Measurements from ENCODE around the gene PFN1. TPM values are rescaled to one million over a fixed set of nuclear protein-coding genes. Genes with fewer than 3 reads are reported as not detected.

PFN1 gene
- total RNA-seq, 2 donors from 2014 or later, result 1,346 to 1,950 TPM

GRCh38 chr17:4972322-4972721, 24.0 kb upstream of the PFN1 start:
- H3K27ac Mint-ChIP-seq, result no peak overlapping the region
- H3K36me3 Mint-ChIP-seq (ENCODE audit: low read depth), result peaks cover 9% of the 10 kb centered on the region
- no peaks in the 10 kb centered on the region for H3K9me3 Mint-ChIP-seq
- no peak overlapping the region for H3K4me3 Mint-ChIP-seq
- H3K27me3 Mint-ChIP-seq, result no peaks in the 10 kb centered on the region
- no peak for ATAC-seq (replicated peaks)
- peaks cover 28% of the 10 kb centered on the region for H3K4me1 Mint-ChIP-seq

- no peaks in the 10 kb centered on the region for H3K27me3 Mint-ChIP-seq
- peaks cover 28% of the 10 kb centered on the region for H3K4me1 Mint-ChIP-seq
- H3K9me3 Mint-ChIP-seq, result no peaks in the 10 kb centered on the region
- H3K36me3 Mint-ChIP-seq (ENCODE audit: low read depth), result peaks cover 4% of the 10 kb centered on the region
- H3K4me3 Mint-ChIP-seq, result no peak overlapping the region
- ATAC-seq (replicated peaks), result no peak
- no peak overlapping the region for H3K27ac Mint-ChIP-seq
Observed at GRCh38 chr17:4971826-4972225, 23.5 kb upstream of the PFN1 start.

GRCh38 chr17:4970273-4970672, 21.9 kb upstream of the PFN1 start:
- no peak for ATAC-seq (replicated peaks)
- no peaks in the 10 kb centered on the region for H3K36me3 Mint-ChIP-seq (ENCODE audit: low read depth)
- H3K27ac Mint-ChIP-seq, result no peak overlapping the region
- H3K4me3 Mint-ChIP-seq, result no peak overlapping the region
- H3K27me3 Mint-ChIP-seq, result no peaks in the 10 kb centered on the region
- peaks cover 4% of the 10 kb centered on the region for H3K9me3 Mint-ChIP-seq
- peaks cover 34% of the 10 kb centered on the region for H3K4me1 Mint-ChIP-seq

GRCh38 chr17:4969551-4970173, 21.3 kb upstream of the PFN1 start:
- Mint-ChIP-seq H3K36me3 (ENCODE audit: low read depth) (no peaks in the 10 kb centered on the region), H3K4me3 (no peak overlapping the region), H3K9me3 (peaks cover 4% of the 10 kb centered on the region), H3K4me1 (peaks cover 33% of the 10 kb centered on the region), H3K27me3 (no peaks in the 10 kb centered on the region), H3K27ac (no peak overlapping the region)
- ATAC-seq (replicated peaks), result peak; percentile 42

GRCh38 chr17:4969047-4969550, 20.8 kb upstream of the PFN1 start:
- peak; percentile 56 for ATAC-seq (replicated peaks)
- Mint-ChIP-seq H3K27me3 (no peaks in the 10 kb centered on the region), H3K9me3 (peaks cover 4% of the 10 kb centered on the region), H3K4me1 (peaks cover 33% of the 10 kb centered on the region), H3K36me3 (ENCODE audit: low read depth) (peaks cover 2% of the 10 kb centered on the region), H3K4me3 (no peak overlapping the region), H3K27ac (no peak overlapping the region)

- H3K4me1 Mint-ChIP-seq, result peaks cover 33% of the 10 kb centered on the region
- no peak overlapping the region for H3K4me3 Mint-ChIP-seq
- no peaks in the 10 kb centered on the region for H3K27me3 Mint-ChIP-seq
- no peak overlapping the region for H3K27ac Mint-ChIP-seq
- H3K36me3 Mint-ChIP-seq (ENCODE audit: low read depth), result peaks cover 6% of the 10 kb centered on the region
- ATAC-seq (replicated peaks), result no peak
- peaks cover 4% of the 10 kb centered on the region for H3K9me3 Mint-ChIP-seq
Observed at GRCh38 chr17:4968486-4969046, 20.2 kb upstream of the PFN1 start.

GRCh38 chr17:4967539-4968485, 19.5 kb upstream of the PFN1 start, which contains the start of gene SPAG7:
SPAG7 (minus strand) TSS chr17:4967817; CDS start chr17:4967804, 13 bp downstream.
- H3K27ac Mint-ChIP-seq, result no peak within 1 kb of the TSS
- no peaks in the 10 kb centered on the region for H3K27me3 Mint-ChIP-seq
- H3K9me3 Mint-ChIP-seq, result peaks cover 4% of the 10 kb centered on the region
- peaks cover 6% of the 10 kb centered on the region for H3K36me3 Mint-ChIP-seq (ENCODE audit: low read depth)
- ATAC-seq (replicated peaks), result peak; percentile 52
- H3K4me3 Mint-ChIP-seq, result no peak within 1 kb of the TSS
- H3K4me1 Mint-ChIP-seq, result peaks cover 33% of the 10 kb centered on the region

- Mint-ChIP-seq H3K4me3 (no peak overlapping the region), H3K36me3 (ENCODE audit: low read depth) (peaks cover 6% of the 10 kb centered on the region), H3K27ac (no peak overlapping the region), H3K9me3 (peaks cover 4% of the 10 kb centered on the region), H3K27me3 (no peaks in the 10 kb centered on the region), H3K4me1 (peaks cover 33% of the 10 kb centered on the region)
- peak; percentile 80 for ATAC-seq (replicated peaks)
Observed at GRCh38 chr17:4966844-4967538, 18.7 kb upstream of the PFN1 start.

- Mint-ChIP-seq H3K27me3 (no peaks in the 10 kb centered on the region), H3K9me3 (peaks cover 4% of the 10 kb centered on the region), H3K27ac (peak overlapping the region; percentile 28), H3K4me3 (peak overlapping the region; percentile 18), H3K36me3 (ENCODE audit: low read depth) (peaks cover 13% of the 10 kb centered on the region), H3K4me1 (peaks cover 29% of the 10 kb centered on the region)
- no peak for ATAC-seq (replicated peaks)
Observed at GRCh38 chr17:4965311-4965986, 17.1 kb upstream of the PFN1 start.

- ATAC-seq (replicated peaks), result no peak
- H3K36me3 Mint-ChIP-seq (ENCODE audit: low read depth), result peaks cover 34% of the 10 kb centered on the region
- no peak overlapping the region for H3K4me3 Mint-ChIP-seq
- H3K4me1 Mint-ChIP-seq, result peaks cover 18% of the 10 kb centered on the region
- peak overlapping the region; percentile 25 for H3K27ac Mint-ChIP-seq
- no peaks in the 10 kb centered on the region for H3K9me3 Mint-ChIP-seq
- H3K27me3 Mint-ChIP-seq, result no peaks in the 10 kb centered on the region
Observed at GRCh38 chr17:4960279-4960922, 12.1 kb upstream of the PFN1 start.

- Mint-ChIP-seq H3K36me3 (ENCODE audit: low read depth) (peaks cover 34% of the 10 kb centered on the region), H3K9me3 (no peaks in the 10 kb centered on the region), H3K27ac (no peak overlapping the region), H3K27me3 (no peaks in the 10 kb centered on the region), H3K4me3 (no peak overlapping the region), H3K4me1 (peaks cover 14% of the 10 kb centered on the region)
- ATAC-seq (replicated peaks), result no peak
Observed at GRCh38 chr17:4959261-4959965, 11.1 kb upstream of the PFN1 start.

- H3K4me1 Mint-ChIP-seq, result peaks cover 14% of the 10 kb centered on the region
- no peaks in the 10 kb centered on the region for H3K9me3 Mint-ChIP-seq
- ATAC-seq (replicated peaks), result no peak
Observed at GRCh38 chr17:4958102-4958501, 9.8 kb upstream of the PFN1 start.

More at GRCh38 chr17:4958102-4958501, 9.8 kb upstream of the PFN1 start:
- Mint-ChIP-seq H3K27me3 (no peaks in the 10 kb centered on the region), H3K27ac (no peak overlapping the region), H3K36me3 (ENCODE audit: low read depth) (peaks cover 28% of the 10 kb centered on the region), H3K4me3 (no peak overlapping the region)

Data from activated T-helper 17 cell treated with anti-CD3 and anti-CD28 coated beads, Interleukin-2, amount 50 U/mL, for 72 hours (primary cell).